RPMI7951 (cell line): ENCODE results near the gene PDZD2. TPM values are rescaled to one million over a fixed set of nuclear protein-coding genes. Genes with fewer than 3 reads are reported as not detected.

Experiments used
- DNase-seq: peaks from one replicate; pipeline ENCODE4 v3.0.0-alpha.2; 2012; ENCODE audit warnings: low read depth
- total RNA-seq: library from RNA; depleted of rRNA; stranded (reverse); fragments of >200 nt; shearing (Covaris generic); gene quantifications from 2 replicates; pipeline ENCODE4 v1.2.3, GENCODE V29; 2014

Gene PDZD2
- total RNA-seq, 1 experiment from 2014 or later, result under 0.01 TPM

DNA sequence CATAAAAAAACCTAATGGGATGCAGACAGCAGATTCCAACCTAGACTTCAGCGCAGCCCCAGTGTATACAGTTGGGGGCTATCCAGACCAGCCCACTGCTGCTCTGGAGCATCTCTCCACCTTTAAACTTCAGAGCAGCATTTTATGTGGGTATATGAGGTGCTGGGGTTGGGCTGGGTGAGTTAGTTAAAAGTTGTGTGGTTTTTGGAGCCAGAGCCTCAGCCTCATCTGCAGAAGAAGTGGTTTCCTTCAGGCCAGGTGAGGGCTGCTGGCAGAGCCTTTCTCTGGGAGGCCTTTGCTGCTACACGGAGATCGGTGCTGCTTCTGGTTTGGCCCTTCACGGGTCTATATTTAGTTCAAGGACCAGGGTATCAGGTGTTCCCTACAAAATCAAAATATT, 228.3 kb downstream of the PDZD2 start:
- no peak for DNase-seq

DNA sequence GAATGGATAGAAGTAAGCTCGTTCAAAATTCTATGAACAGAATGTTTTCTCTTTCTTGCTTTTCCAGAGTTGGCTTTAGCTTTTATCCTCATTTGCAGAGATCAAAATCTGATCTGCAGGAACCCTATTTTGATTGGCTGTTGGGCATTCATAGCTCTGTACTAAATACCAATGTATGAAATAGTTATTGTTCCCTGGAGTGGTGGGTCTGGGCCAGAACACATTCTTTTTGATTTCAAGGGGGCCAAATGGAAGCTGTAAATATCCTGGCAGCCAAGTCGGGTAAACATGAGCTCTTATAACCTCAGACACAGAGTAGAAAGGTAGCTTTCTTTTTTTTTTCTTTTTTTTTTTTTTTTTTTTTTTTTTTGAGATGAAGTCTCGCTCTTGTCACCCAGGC, 241.5 kb downstream of the PDZD2 start:
- DNase-seq, result no peak

DNA sequence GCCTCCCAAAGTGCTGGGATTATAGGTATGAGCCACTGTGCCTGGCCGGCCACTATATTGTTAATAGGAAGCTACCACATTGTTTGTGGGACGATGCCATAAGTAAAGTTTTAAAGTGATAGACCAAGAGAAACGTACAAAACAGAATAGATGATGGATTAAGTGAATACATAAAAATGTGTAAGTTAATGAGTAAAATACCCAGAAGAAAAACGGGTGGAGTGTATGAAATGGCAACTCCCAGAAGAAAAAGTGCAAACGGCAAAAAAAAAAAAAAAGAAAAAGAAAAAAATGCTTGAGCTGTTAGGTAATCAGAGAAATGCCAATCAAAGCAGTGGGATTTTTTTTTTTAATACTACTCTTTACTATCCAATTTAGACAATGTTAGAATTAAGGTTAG, 246.0 kb downstream of the PDZD2 start:
- DNase-seq, result no peak

DNA sequence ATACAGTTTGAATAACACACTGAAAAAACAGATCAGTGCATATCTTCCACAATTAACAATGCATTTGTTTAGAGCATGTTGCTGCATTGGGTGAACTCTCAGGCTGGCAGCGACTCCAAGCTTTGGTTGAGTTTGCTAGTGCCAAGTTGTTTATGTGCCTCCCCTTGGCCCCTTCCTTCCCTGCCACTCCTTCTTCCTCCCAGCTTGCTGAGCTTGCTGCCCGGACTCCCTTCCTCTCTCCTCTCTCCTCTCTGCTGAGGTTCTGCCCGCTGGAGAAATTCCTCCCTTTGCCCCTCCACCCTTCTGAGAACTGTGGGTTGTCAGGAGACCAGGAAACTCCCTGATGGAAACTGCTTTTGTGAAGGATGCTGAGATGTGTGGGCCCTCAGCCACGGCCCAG, 247.3 kb downstream of the PDZD2 start:
- DNase-seq, result no peak

DNA sequence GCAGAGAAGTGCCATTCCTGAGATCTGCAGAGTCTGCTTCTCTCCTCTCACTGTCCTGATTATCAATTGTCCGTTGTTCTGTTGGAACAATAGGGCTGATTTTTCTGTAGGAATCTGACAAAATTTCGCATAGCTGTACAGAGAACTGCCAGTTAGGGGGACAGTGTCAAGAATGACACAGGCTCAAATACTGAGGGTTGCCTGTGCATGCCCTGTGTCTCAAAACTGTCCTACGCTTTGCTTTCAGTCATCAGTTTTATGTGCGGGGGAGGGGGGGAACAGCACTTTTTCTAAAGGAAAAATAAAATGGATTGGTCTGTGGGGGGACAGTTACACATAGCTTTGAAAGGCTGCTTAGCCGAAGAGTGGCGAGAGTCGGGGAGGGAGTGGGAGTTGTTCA, 248.6 kb downstream of the PDZD2 start:
- DNase-seq, result no peak

DNA sequence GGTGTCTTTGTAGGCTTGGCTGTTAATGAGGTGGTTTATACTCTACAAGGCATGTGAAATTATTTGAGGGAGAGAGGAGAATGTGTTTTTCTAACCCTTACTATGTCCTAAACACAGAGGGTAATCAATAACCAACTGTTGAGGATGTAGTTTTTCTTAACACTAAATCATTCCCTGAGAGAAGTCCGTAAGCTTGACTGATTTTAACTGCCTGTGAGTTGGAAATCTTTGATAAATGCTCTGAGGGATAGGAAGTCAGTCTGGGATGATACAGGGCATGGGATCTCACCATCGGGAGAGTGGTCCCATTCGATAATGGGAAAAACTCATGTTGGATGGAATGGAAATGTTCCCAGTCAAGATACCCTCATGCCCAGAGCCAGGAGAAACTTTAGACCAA, 249.6 kb downstream of the PDZD2 start:
- DNase-seq, result no peak

DNA sequence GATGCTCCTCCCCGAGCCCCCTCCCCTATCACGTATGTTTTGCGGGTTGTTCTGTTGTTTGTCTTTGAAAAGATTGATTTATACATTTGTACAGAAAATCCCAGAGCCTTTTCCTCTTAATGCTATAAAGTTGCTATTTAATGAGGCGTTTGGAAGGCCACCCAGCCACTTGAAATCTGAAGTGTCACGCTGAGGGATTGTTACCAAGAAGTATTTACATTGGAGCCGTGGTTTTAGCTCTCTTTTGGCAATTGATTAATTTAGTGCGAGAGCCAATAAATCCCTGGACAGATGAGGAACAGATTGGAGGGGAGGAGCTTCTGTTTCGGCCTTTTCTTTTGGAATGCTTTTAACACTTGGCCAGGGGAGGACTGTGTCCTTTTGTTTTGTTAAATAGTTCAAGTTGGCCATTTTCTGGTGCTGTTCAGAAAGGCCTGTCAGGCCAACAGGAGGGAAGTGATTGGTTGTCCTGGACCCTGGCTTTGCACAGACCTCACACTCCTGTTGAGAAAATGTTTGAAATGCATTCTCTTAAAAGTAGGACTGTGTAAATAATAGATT, 250.2 kb downstream of the PDZD2 start:
- DNase-seq, result no peak

DNA sequence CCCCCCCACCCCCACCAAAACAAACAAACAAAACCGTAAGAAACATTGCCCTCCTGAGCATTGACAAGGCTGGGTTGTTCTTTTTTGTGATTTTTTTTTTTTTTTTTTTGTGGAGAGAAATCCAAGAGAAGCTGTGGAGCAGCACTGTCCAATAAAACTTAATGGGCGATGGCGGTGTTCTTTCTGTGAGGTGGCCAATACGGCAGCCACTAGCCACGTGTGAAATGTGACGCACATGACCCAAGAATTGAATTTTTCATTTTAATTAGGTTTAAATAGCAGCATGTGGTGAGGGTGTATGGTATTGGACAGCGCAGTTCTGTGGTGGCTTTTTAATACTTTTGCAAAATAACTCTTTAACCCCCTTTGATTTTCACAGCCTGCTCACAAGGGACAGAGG, 251.1 kb downstream of the PDZD2 start:
- DNase-seq, result no peak

DNA sequence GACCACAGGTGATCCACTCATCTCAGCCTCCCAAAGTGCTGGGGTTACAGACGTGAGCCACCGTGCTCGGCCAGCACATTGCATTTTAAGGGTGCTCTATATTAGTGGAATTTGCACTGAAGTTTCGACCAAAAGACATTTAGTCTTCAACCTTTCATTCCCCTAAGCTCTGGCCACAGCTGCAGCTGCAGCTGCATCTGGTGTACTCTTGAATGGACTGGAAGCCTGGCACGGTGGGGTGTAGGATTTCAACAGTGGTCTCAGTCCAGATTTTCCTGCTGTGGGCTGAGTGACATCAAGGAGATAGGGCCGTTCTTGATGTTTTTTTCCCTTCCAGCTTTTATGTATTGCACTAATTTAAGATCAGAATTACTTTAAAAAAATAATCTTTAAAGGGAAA, 255.2 kb downstream of the PDZD2 start:
- no peak for DNase-seq

DNA sequence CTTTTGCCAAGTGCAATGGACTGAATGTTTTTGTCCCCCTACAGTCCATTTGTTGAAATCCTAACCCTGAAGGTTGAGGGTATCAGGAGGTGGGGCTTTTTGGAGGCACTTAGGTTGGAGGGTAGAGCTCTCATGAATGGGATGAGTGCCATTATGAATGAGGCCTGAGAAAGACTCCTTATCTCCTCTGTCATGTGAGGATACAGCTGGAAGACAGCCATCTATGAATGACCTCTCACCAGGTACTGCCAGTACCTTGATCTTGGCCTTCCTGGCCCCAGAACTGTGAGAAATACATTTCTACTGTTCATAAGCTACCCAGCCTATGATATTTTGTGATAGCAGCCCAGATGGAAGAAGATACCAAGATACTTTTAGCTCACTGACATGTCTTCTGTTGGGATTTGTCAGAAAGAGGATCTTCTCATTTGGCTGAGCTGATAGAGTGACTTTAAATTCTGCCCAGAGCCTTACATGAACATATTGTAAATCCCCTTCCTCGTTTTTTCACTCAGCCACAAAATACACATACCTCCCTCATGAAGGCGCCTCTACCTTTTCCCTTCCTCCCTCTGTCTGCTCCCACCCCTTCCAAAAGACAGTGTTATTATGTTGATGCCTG, 256.4 kb downstream of the PDZD2 start:
- no peak for DNase-seq

DNA sequence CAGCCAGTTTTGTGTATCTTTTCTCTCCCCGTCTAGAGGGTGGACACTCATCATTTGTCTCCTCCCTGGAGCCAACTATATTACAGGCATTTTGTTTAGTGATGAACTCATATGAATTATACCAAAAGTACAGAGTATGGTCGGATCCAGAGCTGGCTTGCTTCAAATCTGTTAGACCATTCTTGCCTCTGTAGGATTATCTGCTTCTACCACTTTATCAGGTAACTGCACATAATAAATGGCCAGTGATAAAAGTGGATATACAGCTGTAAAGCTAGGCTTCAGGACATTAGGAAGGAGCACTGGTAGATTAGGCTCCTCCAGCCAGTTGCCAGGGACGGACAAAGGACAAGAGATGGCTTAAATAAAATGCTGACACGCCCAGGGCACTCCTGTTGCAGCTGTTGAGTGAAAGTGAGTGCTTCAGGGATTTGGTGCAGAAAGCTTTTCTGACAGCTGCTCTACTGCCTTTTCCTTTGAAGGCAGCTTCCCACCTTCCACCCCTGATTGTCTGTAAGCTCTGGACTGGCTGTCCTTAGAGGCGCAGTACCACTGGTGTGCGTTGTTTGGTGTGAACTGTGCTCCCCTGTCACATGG, 259.2 kb downstream of the PDZD2 start:
- DNase-seq, result no peak

DNA sequence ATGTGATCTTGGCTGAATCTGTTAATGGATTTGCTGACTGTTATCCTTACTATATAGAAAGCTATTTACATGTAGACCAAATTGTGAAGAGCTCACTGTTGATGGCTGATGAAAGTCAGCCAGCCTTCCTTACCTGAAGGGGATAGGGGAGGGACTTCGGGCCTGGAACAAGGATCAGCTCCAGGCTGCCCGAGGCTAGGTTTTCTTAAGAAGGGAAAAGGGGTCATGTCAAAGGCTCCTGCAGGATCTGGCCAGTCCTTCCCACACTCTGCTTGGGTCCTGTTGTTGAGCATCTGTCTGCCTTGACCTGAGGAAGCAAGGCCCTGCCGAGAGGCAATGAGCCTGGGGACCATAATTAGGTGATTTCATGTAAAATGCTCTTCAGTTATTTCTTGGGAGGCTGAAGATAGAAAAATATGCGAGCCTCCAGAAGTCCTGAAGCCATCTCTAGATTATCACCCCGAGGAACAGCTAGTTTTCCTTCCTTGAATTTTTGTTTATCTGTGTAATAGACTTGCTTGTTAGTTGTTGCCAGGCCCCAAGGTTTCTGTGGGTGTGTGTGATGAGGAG, 261.4 kb downstream of the PDZD2 start:
- DNase-seq, result no peak

DNA sequence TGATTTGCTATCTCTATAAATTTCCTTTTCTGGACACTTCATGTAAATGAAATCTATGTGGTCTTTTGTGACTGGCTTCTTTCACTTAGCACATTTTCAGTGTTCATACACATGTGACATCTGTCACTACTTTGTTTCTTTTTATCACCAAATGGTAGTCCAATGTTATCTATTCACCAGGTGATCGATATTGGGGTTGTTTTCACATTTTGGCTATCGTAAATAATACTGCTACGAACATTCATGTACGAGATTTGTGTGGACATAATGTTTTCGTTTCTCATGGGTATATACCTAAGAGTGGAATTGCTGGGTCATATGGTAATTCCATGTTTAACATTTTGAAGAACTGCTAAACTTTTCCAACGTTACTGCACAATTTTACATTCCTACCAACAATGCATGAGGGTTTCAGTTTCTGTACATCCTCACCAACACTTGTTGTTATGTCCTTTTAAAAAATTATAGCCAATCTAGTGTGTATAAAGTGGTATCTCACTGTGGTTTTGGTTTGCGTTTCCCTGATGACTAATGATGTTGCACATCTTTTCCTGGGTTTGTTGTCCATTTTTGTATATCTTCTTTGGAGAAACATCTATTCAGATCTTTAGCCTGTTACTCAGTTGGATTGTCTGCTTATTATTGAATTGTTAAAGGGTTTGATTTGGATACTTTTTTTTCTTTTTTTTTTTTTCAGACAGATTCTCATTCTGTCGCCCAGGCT, 263.0 kb downstream of the PDZD2 start:
- DNase-seq, result peak; percentile 28

DNA sequence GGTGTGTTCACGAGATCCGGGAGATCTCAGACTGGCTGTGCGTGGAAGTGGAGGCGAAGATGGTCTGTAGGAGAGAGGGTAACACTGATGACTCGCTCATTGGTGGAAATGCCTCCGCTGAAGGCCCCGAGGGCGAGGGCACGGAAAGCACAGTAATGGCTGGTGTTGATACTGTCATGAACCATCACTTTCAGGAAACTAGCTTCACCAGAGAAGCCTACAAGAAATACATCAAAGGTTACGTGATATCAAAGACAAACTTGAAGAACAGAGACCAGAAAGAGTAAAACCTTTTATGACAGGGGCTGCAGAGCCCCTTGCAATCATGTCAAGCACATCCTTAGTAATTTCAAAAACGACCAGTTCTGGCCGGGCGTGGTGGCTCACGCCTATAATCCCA, 269.5 kb downstream of the PDZD2 start:
- no peak for DNase-seq

DNA sequence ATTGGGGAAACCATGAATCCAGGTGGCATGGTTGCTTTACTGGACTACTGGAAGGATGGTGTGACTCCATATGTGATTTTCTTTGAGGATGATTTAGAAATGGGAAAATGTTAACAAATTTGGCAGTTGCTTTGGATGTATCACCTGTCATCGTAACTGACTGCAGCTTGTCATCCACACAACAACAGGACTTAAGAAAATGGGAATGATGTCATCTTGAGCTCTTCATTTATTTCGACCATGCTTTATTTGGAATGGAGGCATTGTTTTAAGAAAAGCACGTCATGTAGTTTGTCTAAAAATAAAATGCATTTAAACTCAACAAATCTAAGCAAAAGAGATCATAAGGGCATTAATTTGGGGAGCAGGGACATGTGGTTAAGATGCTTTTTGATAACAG, 270.1 kb downstream of the PDZD2 start:
- no peak for DNase-seq

DNA sequence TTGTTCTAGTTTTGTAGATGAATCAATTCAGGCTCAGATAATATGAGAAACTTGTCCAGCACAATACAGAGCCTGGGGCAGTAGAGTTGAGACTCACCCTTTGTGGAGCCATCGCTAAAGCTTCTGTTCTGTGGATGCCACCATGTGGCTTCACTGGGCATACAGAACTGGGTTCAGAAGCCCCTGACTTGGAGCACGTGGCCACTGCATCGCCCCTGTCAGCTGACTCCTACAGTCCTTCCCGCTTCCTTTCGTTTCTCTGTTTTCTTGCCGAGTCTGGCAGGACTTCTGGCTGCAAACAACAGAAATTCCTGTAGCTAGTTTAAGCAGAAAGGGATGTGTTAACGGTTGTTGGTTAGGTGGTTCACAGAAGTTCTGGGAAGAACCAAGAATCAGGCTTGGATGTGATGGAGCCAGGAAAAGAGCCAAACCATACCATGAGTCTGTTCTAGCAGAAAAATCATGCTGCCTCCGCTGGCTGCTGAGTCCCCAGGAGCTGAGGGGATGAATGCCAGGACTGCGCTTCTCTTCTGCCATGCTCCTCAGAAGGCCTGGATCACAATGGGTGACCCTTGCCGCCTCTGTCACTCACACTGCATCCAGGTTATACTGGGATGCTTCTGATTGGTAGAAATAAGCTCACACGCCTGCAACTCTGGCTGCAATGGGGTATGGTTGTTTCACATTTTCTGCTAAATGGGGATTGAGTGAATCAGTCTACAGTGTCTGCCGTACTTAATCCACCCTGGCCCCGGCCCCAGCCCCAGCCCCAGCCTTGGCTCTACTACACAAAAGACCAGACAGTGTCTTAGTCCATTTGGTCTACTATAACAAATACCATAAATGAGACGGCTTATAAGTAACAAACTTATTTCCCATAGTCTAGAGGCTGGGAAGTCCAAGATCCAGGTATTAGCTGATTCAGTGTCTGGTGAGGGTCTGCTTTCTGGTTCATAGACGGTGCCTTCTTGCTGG, 272.6 kb downstream of the PDZD2 start:
- peak; percentile 52 for DNase-seq

DNA sequence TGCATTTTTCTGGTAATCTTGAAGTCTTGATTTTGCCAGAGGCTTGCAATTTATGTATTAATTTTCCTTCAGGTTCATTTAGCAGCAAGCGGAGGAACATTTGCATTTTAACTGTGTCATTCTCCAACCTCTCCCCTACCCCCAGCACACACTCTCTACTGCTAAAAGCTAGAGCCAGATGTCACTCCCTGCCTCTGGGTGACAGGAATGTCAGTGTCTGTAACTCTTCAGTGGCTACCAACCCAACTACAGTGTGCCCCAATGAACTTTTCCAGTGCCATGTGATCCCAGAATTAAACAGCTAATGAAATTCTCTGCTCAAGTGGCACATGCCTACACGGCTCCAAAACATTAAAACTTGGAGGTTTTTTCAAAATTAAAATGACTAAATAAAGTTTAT, 274.9 kb downstream of the PDZD2 start:
- peak; percentile 19 for DNase-seq

DNA sequence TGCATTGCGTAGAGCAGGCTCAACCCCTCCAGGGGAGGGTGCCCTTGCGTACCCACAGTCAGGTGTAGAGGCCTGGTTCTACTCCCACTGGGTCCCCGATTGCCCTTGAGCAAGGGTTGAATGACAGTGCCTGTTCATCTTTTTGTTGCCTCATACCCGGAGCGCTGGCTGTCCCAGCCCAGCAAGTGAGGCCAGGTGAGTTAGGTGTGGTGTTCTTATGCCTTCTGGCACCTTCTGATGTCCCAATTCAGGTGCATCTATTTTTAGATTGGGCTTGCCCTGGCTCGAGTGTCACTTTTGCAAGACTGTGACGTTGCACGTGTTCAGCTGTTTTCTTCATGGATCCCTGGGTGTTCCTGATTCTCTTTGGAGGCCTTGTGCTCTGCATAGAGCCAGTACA, 277.4 kb downstream of the PDZD2 start:
- no peak for DNase-seq

DNA sequence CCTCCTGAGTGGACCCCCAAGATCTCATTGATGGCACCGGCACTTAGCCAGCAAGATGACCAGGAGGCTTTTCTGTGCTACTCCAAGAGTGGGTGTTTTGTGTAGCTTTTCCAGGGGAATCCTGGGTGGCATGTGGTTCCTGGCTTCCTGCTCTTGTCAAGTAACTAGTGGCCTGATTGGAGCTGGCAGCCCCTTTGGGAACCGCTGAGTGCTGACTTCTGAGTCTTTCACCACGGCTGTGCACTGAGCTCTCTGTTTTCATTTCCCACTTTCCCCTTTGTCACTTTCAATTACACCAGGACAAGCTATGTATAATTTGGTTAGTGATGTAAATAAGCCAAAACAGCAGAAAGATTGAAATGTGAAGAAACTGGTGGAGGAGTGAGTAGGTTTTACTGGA, 279.8 kb downstream of the PDZD2 start:
- DNase-seq, result no peak

DNA sequence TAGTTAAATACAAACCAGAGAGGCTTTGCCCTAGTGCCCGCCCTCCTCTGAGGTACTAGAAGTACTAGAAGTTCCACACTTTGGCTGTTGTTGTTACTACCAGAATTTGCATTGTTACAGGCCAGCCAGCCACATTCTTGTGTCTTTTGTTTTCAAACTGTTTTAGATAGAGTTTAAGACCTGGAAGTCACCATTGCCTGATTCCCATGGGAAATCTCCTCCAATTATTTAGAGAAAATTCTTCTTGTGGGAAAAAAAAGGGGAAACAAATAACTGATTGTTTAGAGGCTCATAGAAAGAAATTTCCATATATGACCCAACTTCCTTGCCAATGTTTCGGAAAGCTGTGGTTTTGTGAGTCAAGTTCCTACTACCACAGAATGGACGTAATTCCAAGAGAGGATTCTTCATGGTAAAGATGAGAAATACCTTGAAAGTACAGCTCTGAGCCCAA, 282.9 kb downstream of the PDZD2 start:
- DNase-seq, result peak; percentile 82

DNA sequence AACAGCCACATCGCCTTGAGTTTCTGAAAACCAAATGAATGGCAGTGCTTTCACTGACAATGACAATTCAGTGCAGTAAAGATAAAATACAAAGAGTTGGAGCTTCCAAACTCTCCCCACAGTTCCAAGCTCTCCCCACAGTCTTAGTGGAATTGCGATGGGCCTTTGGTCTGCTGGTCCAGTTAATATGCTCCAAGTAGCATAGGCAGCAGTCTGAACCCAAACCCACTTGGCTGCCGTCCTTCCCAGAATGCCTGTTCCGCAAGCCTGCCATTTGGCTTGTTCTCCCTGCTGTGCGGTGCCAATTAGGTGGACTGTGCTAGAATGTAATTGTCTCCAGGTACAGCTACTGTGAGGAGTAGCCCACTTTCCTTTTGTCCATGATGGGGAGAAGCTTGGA, 285.1 kb downstream of the PDZD2 start:
- no peak for DNase-seq
